Measurements from ENCODE around the gene NPIPA7.
A peak's percentile ranks its signal among the peaks of the same experiment; 100 is the strongest.
"Not testable (repeated sequence)": the region's sequence is repeated elsewhere in the genome, so short reads cannot be mapped to it uniquely, and the experiment has no call there.

The NPIPA7 gene

DNA sequence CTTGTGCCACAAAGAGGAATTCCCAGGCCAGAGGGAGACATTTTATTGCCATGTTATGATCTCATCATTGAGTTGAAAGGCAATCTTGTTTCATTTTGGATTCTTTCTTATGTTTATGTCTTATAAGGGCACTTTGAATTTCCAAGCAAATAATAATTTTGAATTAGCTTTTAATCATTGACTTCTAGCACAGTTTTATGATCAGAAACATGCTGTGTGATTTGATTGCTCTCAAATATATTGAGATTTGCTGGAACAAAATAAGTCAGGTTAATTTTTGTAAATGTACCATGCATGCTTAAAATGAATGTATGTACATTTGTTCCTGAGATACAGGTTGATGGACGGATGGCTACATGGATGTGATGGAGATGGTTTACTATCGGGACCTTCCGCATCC, at the start of gene NPIPA7:
NPIPA7 (plus strand) TSS at position 301 of the 400 bp plus-strand sequence. CDS start 105 bp downstream, outside the sequence.
- not testable (repeated sequence) for DNase-seq

- not testable (repeated sequence) for DNase-seq
These were observed 47.5 kb upstream of the NPIPA7 start for GRCh38 chr16:16331466-16331865.

DNA sequence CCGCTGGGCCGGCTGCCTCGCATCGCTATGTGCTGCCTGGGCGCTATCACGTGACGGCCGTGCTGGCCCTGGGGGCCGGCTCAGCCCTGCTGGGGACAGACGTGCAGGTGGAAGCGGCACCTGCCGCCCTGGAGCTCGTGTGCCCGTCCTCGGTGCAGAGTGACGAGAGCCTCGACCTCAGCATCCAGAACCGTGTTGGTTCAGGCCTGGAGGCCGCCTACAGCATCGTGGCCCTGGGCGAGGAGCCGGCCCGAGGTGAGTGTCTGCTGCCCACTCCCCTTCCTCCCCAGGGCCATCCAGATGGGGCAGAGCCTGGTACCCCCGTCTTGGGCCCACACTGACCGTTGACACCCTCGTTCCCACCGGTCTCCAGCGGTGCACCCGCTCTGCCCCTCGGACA, 21.4 kb upstream of the NPIPA7 start:
- not testable (repeated sequence) for DNase-seq

GRCh38 chr16:16358539-16359240, 20.2 kb upstream of the NPIPA7 start:
- not testable (repeated sequence) for DNase-seq

DNA sequence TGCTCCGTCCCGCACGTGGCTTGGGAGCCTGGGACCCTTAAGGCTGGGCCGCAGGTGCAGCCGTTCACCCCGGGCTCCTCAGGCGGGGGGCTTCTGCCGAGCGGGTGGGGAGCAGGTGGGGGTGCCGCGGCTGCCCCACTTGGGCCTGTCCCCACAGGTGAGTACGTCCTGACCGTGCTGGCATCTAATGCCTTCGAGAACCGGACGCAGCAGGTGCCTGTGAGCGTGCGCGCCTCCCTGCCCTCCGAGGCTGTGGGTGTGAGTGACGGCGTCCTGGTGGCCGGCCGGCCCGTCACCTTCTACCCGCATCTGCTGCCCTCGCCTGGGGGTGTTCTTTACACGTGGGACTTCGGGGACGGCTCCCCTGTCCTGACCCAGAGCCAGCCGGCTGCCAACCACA, 15.3 kb upstream of the NPIPA7 start:
- not testable (repeated sequence) for DNase-seq

GRCh38 chr16:16364100-16364499, 14.8 kb upstream of the NPIPA7 start:
- DNase-seq = not testable (repeated sequence)

GRCh38 chr16:16364701-16365100, 14.2 kb upstream of the NPIPA7 start:
- not testable (repeated sequence) for DNase-seq

DNA sequence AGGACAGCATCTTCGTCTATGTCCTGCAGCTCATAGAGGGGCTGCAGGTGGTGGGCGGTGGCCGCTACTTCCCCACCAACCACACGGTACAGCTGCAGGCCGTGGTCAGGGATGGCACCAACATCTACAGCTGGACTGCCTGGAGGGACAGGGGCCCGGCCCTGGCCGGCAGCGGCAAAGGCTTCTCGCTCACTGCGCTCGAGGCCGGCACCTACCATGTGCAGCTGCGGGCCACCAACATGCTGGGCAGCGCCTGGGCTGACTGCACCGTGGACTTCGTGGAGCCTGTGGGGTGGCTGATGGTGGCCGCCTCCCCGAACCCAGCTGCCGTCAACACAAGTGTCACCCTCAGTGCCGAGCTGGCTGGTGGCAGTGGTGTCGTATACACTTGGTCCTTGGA, 13.6 kb upstream of the NPIPA7 start:
- DNase-seq = not testable (repeated sequence)

- not testable (repeated sequence) for DNase-seq
These were observed 13.1 kb upstream of the NPIPA7 start for GRCh38 chr16:16365851-16366250.

- DNase-seq = peak in 1 of 2 donors; percentile 0
These were observed 12.2 kb upstream of the NPIPA7 start for GRCh38 chr16:16366552-16367284.

- DNase-seq = not testable (repeated sequence)
These were observed 11.7 kb upstream of the NPIPA7 start for GRCh38 chr16:16367285-16367628.

DNA sequence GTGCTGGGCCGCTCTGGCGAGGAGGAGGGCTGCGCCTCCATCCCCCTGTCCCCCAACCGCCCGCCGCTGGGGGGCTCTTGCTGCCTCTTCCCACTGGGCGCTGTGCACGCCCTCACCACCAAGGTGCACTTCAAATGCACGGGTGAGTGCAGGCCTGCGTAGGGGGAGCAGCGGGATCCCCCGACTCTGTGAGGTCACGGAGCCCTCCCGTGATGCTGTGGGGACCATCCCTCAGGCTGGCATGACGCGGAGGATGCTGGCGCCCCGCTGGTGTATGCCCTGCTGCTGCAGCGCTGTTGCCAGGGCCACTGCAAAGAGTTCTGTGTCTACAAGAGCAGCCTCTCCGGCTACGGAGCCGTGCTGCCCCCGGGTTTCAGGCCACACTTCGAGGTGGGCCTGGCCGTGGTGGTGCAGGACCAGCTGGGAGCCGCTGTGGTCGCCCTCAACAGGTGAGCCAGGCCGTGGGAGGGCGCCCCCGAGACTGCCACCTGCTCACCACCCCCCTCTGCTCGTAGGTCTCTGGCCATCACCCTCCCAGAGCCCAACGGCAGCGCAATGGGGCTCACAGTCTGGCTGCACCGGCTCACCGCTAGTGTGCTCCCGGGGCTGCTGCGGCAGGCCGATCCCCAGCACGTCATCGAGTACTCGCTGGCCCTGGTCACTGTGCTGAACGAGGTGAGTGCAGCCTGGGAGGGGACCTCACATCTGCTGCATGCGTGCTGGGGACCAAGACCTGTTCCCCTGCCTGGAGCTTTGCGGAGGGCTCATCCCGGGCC, 9.7 kb upstream of the NPIPA7 start:
- peak; percentile 0 for DNase-seq

DNA sequence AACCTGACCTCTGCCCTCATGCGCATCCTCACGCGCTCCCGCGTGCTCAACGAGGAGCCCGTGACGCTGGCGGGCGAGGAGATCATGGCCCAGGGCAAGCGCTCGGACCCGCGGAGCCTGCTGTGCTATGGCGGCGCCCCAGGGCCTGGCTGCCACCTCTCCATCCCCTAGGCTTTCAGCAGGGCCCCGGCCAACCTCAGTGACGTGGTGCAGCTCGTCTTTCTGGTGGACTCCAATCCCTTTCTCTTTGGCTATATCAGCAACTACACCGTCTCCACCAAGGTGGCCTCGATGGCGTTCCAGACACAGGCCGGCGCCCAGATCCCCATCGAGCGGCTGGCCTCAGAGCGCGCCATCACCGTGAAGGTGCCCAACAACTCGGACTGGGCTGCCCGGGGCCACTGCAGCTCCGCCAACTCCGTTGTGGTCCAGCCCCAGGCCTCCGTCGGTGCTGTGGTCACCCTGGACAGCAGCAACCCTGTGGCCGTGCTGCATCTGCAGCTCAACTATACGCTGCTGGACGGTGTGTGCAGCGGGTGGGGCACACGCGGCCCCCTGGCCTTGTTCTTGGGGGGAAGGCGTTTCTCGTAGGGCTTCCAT, 7.7 kb upstream of the NPIPA7 start:
- peak in 1 of 2 donors; percentile 1 for DNase-seq

- DNase-seq = not testable (repeated sequence)
These were observed 4.7 kb upstream of the NPIPA7 start for GRCh38 chr16:16374192-16374591.

DNA sequence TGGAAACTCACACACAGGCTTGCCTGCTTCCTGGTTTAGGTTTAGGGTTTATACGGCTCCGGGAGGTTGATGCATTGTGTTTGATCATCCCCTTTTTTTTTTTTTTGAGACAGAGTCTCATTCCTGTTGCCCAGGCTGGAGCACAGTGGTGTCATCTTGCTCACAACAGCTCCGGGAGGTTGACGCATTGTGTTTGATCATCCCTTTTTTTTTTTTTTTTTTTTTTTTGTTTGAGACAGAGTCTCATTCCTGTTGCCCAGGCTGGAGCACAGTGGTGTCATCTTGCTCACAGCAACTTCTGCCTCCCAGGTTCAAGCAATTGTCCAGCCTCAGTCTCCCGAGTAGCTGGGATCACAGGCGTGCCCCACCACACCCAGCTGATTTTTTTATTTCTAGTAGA, 20.7 kb downstream of the NPIPA7 start:
- not testable (repeated sequence) for DNase-seq

DNA sequence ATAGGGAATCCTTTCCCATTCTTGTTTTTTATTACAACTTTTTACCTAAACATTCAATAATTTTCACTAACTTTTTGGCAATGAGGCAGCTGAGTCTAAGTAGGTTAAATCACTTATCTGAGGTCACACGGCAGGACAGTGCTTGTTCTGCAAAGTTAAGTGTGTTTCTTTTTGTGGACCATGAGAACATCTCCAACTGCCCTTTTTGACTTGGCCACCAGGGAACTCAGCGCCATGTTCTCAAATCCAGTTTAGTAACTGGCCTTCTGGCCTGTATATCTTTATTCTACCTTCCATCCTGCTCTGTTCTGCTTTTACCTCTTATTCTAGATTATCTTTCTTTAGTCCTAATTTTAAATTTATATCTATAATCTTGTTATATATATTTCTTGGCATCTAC, 23.4 kb downstream of the NPIPA7 start:
- not testable (repeated sequence) for DNase-seq

DNA sequence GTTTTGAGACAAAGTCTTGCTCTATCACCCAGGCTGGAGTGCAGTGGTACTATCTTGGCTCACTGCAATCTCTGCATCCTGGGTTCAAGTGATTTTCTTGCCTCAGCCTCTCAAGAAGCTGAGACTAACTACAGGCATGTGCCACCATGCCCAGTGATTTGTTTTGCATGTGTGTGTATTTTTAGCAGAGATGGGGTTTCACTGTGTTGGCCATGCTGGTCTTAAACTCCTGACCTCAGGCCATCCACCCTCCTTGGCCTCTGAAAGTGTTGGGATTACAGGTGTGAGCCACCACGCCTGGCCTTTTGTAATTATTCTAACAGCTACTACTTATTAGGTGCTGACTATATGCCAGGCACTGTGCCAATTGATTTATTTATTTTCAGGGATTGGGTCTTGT, 25.3 kb downstream of the NPIPA7 start:
- DNase-seq = not testable (repeated sequence)

- not testable (repeated sequence) for DNase-seq
These were observed 26.5 kb downstream of the NPIPA7 start for GRCh38 chr16:16405421-16405820.

DNA sequence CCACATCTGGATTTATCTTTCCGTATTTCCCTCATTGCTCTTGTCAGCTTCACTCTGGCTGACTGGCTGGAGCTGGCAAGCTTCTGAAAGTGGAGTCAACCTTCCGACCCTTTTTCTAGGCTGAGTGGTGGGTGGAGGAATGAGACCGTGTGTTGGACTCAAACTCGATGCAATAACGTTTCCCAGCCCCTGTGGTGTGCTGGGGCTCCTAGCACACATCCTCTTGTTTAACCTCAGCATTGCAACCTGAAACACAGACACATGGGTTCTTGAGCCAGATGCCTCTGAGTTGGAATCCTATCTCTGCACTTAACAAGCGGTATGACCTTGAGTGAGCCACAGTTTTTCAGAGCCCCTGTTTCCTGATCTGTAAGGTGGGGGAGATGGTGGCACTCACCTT, 29.5 kb downstream of the NPIPA7 start:
- not testable (repeated sequence) for DNase-seq

DNA sequence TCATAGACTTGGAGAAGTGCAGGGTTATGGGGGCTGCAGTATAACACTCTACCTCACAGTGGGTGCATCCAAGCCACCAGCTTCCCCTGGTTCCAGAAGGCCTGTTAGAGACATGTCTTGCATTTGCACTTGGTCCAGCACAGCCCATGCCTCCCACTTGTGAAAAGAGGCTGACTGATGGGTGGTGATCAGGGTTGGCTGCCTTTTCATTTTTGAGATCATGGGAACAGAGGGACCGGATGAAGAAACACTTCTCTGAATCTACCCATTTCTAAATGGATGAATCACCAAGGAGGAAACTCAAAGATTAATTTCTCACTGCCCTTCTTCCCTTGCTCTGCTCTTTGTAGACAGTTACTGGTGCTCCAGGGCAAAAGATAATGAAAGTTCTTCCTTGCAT, 34.8 kb downstream of the NPIPA7 start:
- not testable (repeated sequence) for DNase-seq

- DNase-seq = not testable (repeated sequence)
These were observed 38.1 kb downstream of the NPIPA7 start for GRCh38 chr16:16417071-16417470.

DNA sequence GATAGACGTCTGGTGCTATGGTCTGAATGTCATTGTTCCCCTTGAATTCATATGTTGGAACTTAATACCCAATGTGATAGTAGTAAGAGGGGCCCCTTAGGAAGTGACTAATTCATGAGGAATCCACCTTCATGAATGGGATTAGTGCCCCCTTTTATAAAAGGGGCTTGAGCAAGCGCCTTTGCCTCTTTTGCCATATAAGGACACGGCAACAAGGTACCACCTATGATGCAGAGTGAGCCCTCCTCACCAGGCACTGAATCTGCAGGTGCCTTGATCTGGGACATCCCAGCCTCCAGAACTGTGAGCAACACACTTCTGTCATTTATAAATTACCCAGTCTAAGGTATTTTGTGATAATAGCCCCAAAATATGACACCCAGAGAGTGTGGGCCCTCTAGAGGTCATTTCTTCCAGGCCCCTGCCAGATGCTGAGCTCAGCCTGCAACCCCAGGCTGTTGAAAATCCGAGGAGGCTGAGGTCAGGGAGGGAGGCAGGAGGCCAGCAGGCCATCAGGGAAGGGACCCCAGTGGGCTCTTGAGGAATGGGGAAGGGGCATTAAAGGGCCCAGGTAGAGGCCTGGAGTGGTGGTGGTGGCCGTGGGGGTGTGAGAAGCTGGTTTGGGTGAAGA, 39.1 kb downstream of the NPIPA7 start:
- DNase-seq = not testable (repeated sequence)

Data from activated CD4-positive, alpha-beta T cell treated with anti-CD3 and anti-CD28 coated beads for 4 hours (primary cell).